CD14-positive monocyte (primary cell): ENCODE measurements around the gene ADAMTSL3. TPM values are rescaled to one million over a fixed set of nuclear protein-coding genes. Genes with fewer than 3 reads are reported as not detected.

ENCODE experiments used
- DNase-seq, 3 donors: peaks; one replicate each; pipeline ENCODE4 v3.0.0-alpha.2; 2011 to 2022
- H2AFZ ChIP-seq: 2 replicates; pipeline ENCODE4 v1.6.0; 2012; ENCODE audit warnings: mild to moderate bottlenecking, low read depth, low read length, inconsistent platforms; ENCODE audit not compliant: insufficient read depth, poor library complexity, severe bottlenecking
- H3K27ac ChIP-seq, 2 donors: 1 replicate in 1 of 2; 2 replicates in 1 of 2; pipeline ENCODE4 v1.5.1; 2012 to 2013; ENCODE audit warnings: low read length in 2 of 2, control low read depth in 1 of 2, inconsistent platforms in 1 of 2, low read depth in 1 of 2, mild to moderate bottlenecking in 1 of 2
- H3K27me3 ChIP-seq, 2 donors: one replicate each; pipeline versions ENCODE4 v1.6.0 to v1.6.1; 2011 to 2013; ENCODE audit warnings: low read length in 2 of 2; ENCODE audit not compliant: control insufficient read depth in 2 of 2, insufficient read depth in 2 of 2
- H3K36me3 ChIP-seq, 2 donors: replicated peaks in 1 of 2; 1 replicate in 1 of 2; 2 replicates in 1 of 2; pipeline versions ENCODE4 v1.5.1 to v1.6.1; 2012 to 2013; ENCODE audit warnings: low read length in 2 of 2, control low read depth in 1 of 2, inconsistent platforms in 1 of 2, mild to moderate bottlenecking in 1 of 2; ENCODE audit not compliant: insufficient read depth in 2 of 2, control insufficient read depth in 1 of 2
- H3K4me1 ChIP-seq, 2 donors: 1 replicate in 1 of 2; 2 replicates in 1 of 2; pipeline versions ENCODE4 v1.5.1 to v1.6.1; 2012 to 2013; ENCODE audit warnings: low read length in 2 of 2, control low read depth in 1 of 2, inconsistent platforms in 1 of 2, mild to moderate bottlenecking in 1 of 2, moderate library complexity in 1 of 2; ENCODE audit not compliant: insufficient read depth in 2 of 2, control insufficient read depth in 1 of 2
- H3K4me2 ChIP-seq: replicated peaks from 2 replicates; pipeline ENCODE3; 2012; ENCODE audit warnings: low read length, moderate library complexity, mild to moderate bottlenecking; ENCODE audit not compliant: poor library complexity, severe bottlenecking; ENCODE audit errors: extremely low read depth
- H3K4me3 ChIP-seq, 3 experiments: fragments of 200-600 bp in 1 of 3; sonication (generic) in 1 of 3; replicated peaks in 1 of 3; 1 replicate in 2 of 3; 2 replicates in 1 of 3; pipeline ENCODE4 v1.5.1; 2011 to 2013; ENCODE audit warnings: low read length in 3 of 3, mild to moderate bottlenecking in 3 of 3, control low read depth in 2 of 3, low read depth in 2 of 3, inconsistent platforms in 1 of 3, moderate library complexity in 1 of 3
- H3K79me2 ChIP-seq: 2 replicates; pipeline ENCODE4 v1.6.0; 2012; ENCODE audit warnings: mild to moderate bottlenecking, control low read depth, inconsistent platforms, low read length, moderate library complexity; ENCODE audit not compliant: insufficient read depth
- H3K9ac ChIP-seq: 2 replicates; pipeline ENCODE4 v1.6.0; 2017; ENCODE audit warnings: low read length, mild to moderate bottlenecking; ENCODE audit not compliant: insufficient read depth, poor library complexity, severe bottlenecking
- H3K9me3 ChIP-seq, 2 donors: replicated peaks in 1 of 2; 1 replicate in 1 of 2; 2 replicates in 1 of 2; pipeline versions ENCODE4 v1.5.1 to v1.6.1; 2012 to 2013; ENCODE audit warnings: low read length in 2 of 2, control low read depth in 1 of 2; ENCODE audit not compliant: control insufficient read depth in 1 of 2, insufficient read depth in 1 of 2
- H4K20me1 ChIP-seq: 2 replicates; pipeline ENCODE4 v1.6.0; 2012; ENCODE audit warnings: mild to moderate bottlenecking, low read length, control low read depth, moderate library complexity; ENCODE audit not compliant: insufficient read depth
- H3K27ac Mint-ChIP-seq, 7 donors: one replicate each; pipeline ENCODE4 v1.8.0; 2020; ENCODE audit warnings: mild to moderate bottlenecking in 7 of 7, mixed read lengths in 7 of 7, moderate library complexity in 6 of 7, inconsistent platforms in 2 of 7
- H3K27me3 Mint-ChIP-seq, 3 donors: one replicate each; pipeline ENCODE4 v1.8.0; 2021 to 2022; ENCODE audit warnings: low read depth in 3 of 3, mild to moderate bottlenecking in 3 of 3, mixed read lengths in 3 of 3, moderate library complexity in 3 of 3, inconsistent platforms in 1 of 3
- H3K36me3 Mint-ChIP-seq, 2 donors: one replicate each; pipeline ENCODE4 v1.8.0; 2020; ENCODE audit warnings: mixed read lengths in 2 of 2, inconsistent platforms in 1 of 2, mild to moderate bottlenecking in 1 of 2
- H3K4me1 Mint-ChIP-seq: one replicate; pipeline ENCODE4 v1.8.0; 2020; ENCODE audit warnings: mild to moderate bottlenecking, mixed read lengths
- H3K4me3 Mint-ChIP-seq, 2 donors: one replicate each; pipeline ENCODE4 v1.8.0; 2020; ENCODE audit warnings: mild to moderate bottlenecking in 2 of 2, mixed read lengths in 2 of 2, moderate library complexity in 1 of 2
- H3K9me3 Mint-ChIP-seq, 7 donors: one replicate each; pipeline ENCODE4 v1.8.0; 2020 to 2022; ENCODE audit warnings: mixed read lengths in 7 of 7, mild to moderate bottlenecking in 6 of 7, moderate library complexity in 6 of 7, inconsistent platforms in 2 of 7
- WGBS: methylation state at CpG from one replicate; pipeline ENCODE4 v1.1.5; 2013; ENCODE audit warnings: missing lambda C conversion rate; ENCODE audit not compliant: insufficient coverage; 5-methylcytosine and 5-hydroxymethylcytosine counted together
- intact Hi-C, 2 donors: fragments of 100-400 bp; cut with micrococcal nuclease; formaldehyde crosslinking; loops; one replicate each; pipeline versions ENCODE4 v1.15.0 to v1.15.1; 2023
- polyA plus RNA-seq, 3 donors: library from polyadenylated mRNA; depleted of rRNA in 1 of 3; unstranded in 2 of 3; stranded (reverse) in 1 of 3; fragments of 300-500 nt in 2 of 3; fragments of >200 nt in 1 of 3; fragmentation: Illumina TruSeq in 2 of 3; gene quantifications; 1 replicate in 2 of 3; 2 replicates in 1 of 3; pipeline ENCODE4 v1.2.3, GENCODE V29; 2012 to 2021
- TF ChIP-seq, protein P1 (sequence below): fragments of 200-600 bp; IDR thresholded peaks from one replicate; pipeline ENCODE4 v1.8.0; 2022; ENCODE audit warnings: antibody characterized with exemption, mild to moderate bottlenecking

ADAMTSL3 gene
- polyA plus RNA-seq, 3 donors, result not detected

DNA sequence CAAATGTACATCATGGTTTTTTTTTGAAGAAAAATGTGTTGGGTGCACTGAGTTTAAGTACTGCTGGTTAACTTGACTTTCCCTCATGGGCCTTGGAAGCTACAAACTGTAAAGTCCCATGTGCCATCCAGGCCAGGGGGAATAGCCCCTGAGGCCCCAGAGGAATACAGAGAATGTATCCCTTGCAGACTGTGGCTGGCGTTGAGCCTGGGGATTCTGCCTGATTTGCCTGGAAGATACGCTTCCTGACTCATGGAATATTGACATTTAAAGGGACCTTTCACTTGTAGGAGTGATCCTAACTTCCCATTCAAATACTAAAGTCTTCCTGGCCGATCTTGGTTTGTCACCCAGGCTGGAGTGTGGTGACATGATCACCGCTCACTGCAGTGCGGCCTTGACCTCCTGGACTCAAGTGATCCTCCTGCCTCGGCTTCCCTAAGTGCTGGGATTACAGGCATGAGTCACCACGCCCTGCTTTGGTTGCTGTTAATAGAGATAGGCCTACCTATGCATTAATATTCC, 42.0 kb downstream of the ADAMTSL3 start:
- Histone ChIP-seq H3K4me3 (no peak overlapping the region), H3K4me1 (no peaks in the 10 kb centered on the region), H3K4me2 (no peak overlapping the region), H3K9me3 (no peaks in the 10 kb centered on the region), H3K27ac (no peak overlapping the region), H3K9ac (no peak overlapping the region), H3K27me3 (no peaks in the 10 kb centered on the region), H3K79me2 (no peaks in the 10 kb centered on the region), H4K20me1 (no peaks in the 10 kb centered on the region), H3K36me3 (no peaks in the 10 kb centered on the region), H2AFZ (no peak overlapping the region)
- WGBS, result 86% methylated on average over 5 of the region's 7 CpGs
- H3K36me3 Mint-ChIP-seq, result no peaks in the 10 kb centered on the region
- DNase-seq, result no peak
- peaks cover 2 to 6% (median 4%) of the 10 kb centered on the region in 3 donors for H3K27me3 Mint-ChIP-seq
- peak overlapping the region in 1 of 7 donors; percentile 10 for H3K27ac Mint-ChIP-seq
- no peaks in the 10 kb centered on the region for H3K4me1 Mint-ChIP-seq
- no peak overlapping the region for H3K4me3 Mint-ChIP-seq
- peaks cover 0 to 9% (median 2%) of the 10 kb centered on the region in 7 donors for H3K9me3 Mint-ChIP-seq
- intact Hi-C loops, result no loop called here
- TF ChIP-seq, protein P1, sequence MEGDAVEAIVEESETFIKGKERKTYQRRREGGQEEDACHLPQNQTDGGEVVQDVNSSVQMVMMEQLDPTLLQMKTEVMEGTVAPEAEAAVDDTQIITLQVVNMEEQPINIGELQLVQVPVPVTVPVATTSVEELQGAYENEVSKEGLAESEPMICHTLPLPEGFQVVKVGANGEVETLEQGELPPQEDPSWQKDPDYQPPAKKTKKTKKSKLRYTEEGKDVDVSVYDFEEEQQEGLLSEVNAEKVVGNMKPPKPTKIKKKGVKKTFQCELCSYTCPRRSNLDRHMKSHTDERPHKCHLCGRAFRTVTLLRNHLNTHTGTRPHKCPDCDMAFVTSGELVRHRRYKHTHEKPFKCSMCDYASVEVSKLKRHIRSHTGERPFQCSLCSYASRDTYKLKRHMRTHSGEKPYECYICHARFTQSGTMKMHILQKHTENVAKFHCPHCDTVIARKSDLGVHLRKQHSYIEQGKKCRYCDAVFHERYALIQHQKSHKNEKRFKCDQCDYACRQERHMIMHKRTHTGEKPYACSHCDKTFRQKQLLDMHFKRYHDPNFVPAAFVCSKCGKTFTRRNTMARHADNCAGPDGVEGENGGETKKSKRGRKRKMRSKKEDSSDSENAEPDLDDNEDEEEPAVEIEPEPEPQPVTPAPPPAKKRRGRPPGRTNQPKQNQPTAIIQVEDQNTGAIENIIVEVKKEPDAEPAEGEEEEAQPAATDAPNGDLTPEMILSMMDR, result no peak

DNA sequence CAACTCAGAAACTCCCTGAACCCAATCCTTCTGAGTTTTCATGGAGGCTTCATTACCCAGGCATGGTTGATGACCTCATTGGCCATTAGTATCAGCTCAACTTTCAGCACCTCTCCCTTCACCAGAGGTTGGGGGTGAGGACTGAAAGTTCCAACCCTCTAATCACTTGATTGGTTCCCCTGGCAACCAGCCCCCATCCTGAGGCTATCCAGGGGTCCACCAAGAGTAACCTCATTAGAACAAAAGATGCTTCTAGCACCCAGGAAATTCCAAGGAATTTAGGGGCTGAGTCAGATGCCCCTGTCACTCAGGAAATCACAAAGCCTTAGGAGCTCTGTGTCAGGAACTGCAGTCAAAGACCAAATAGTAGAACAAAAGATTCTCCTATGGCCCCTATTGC, 43.8 kb downstream of the ADAMTSL3 start:
- Mint-ChIP-seq H3K9me3 (peaks cover 1 to 9% (median 5%) of the 10 kb centered on the region in 7 donors), H3K4me3 (no peak overlapping the region), H3K27ac (no peak overlapping the region), H3K4me1 (no peaks in the 10 kb centered on the region), H3K27me3 (peaks cover 0 to 4% (median 3%) of the 10 kb centered on the region in 3 donors), H3K36me3 (no peaks in the 10 kb centered on the region)
- Histone ChIP-seq H3K9me3 (no peaks in the 10 kb centered on the region), H3K36me3 (no peaks in the 10 kb centered on the region), H3K4me2 (no peak overlapping the region), H3K9ac (no peak overlapping the region), H3K4me1 (no peaks in the 10 kb centered on the region), H3K27me3 (no peaks in the 10 kb centered on the region), H3K79me2 (no peaks in the 10 kb centered on the region), H4K20me1 (no peaks in the 10 kb centered on the region), H3K27ac (no peak overlapping the region), H2AFZ (no peak overlapping the region), H3K4me3 (no peak overlapping the region)
- intact Hi-C loops, result no loop called here
- no peak for DNase-seq
- TF ChIP-seq, protein P1, result no peak
